CD14-positive monocyte (primary cell): ENCODE data around the gene TBC1D3B. TPM values are rescaled to one million over a fixed set of nuclear protein-coding genes. Genes with fewer than 3 reads are reported as not detected.

Source experiments
- DNase-seq, 3 donors: peaks; one replicate each; pipeline ENCODE4 v3.0.0-alpha.2; 2011 to 2022
- H2AFZ ChIP-seq: 2 replicates; pipeline ENCODE4 v1.6.0; 2012; ENCODE audit warnings: mild to moderate bottlenecking, low read depth, low read length, inconsistent platforms; ENCODE audit not compliant: insufficient read depth, poor library complexity, severe bottlenecking
- H3K27ac ChIP-seq, 2 donors: 1 replicate in 1 of 2; 2 replicates in 1 of 2; pipeline ENCODE4 v1.5.1; 2012 to 2013; ENCODE audit warnings: low read length in 2 of 2, control low read depth in 1 of 2, inconsistent platforms in 1 of 2, low read depth in 1 of 2, mild to moderate bottlenecking in 1 of 2
- H3K27me3 ChIP-seq, 2 donors: one replicate each; pipeline versions ENCODE4 v1.6.0 to v1.6.1; 2011 to 2013; ENCODE audit warnings: low read length in 2 of 2; ENCODE audit not compliant: control insufficient read depth in 2 of 2, insufficient read depth in 2 of 2
- H3K36me3 ChIP-seq, 2 donors: replicated peaks in 1 of 2; 1 replicate in 1 of 2; 2 replicates in 1 of 2; pipeline versions ENCODE4 v1.5.1 to v1.6.1; 2012 to 2013; ENCODE audit warnings: low read length in 2 of 2, control low read depth in 1 of 2, inconsistent platforms in 1 of 2, mild to moderate bottlenecking in 1 of 2; ENCODE audit not compliant: insufficient read depth in 2 of 2, control insufficient read depth in 1 of 2
- H3K4me1 ChIP-seq, 2 donors: 1 replicate in 1 of 2; 2 replicates in 1 of 2; pipeline versions ENCODE4 v1.5.1 to v1.6.1; 2012 to 2013; ENCODE audit warnings: low read length in 2 of 2, control low read depth in 1 of 2, inconsistent platforms in 1 of 2, mild to moderate bottlenecking in 1 of 2, moderate library complexity in 1 of 2; ENCODE audit not compliant: insufficient read depth in 2 of 2, control insufficient read depth in 1 of 2
- H3K4me2 ChIP-seq: replicated peaks from 2 replicates; pipeline ENCODE3; 2012; ENCODE audit warnings: low read length, moderate library complexity, mild to moderate bottlenecking; ENCODE audit not compliant: poor library complexity, severe bottlenecking; ENCODE audit errors: extremely low read depth
- H3K4me3 ChIP-seq, 3 experiments: fragments of 200-600 bp in 1 of 3; sonication (generic) in 1 of 3; replicated peaks in 1 of 3; 1 replicate in 2 of 3; 2 replicates in 1 of 3; pipeline ENCODE4 v1.5.1; 2011 to 2013; ENCODE audit warnings: low read length in 3 of 3, mild to moderate bottlenecking in 3 of 3, control low read depth in 2 of 3, low read depth in 2 of 3, inconsistent platforms in 1 of 3, moderate library complexity in 1 of 3
- H3K79me2 ChIP-seq: 2 replicates; pipeline ENCODE4 v1.6.0; 2012; ENCODE audit warnings: mild to moderate bottlenecking, control low read depth, inconsistent platforms, low read length, moderate library complexity; ENCODE audit not compliant: insufficient read depth
- H3K9ac ChIP-seq: 2 replicates; pipeline ENCODE4 v1.6.0; 2017; ENCODE audit warnings: low read length, mild to moderate bottlenecking; ENCODE audit not compliant: insufficient read depth, poor library complexity, severe bottlenecking
- H3K9me3 ChIP-seq, 2 donors: replicated peaks in 1 of 2; 1 replicate in 1 of 2; 2 replicates in 1 of 2; pipeline versions ENCODE4 v1.5.1 to v1.6.1; 2012 to 2013; ENCODE audit warnings: low read length in 2 of 2, control low read depth in 1 of 2; ENCODE audit not compliant: control insufficient read depth in 1 of 2, insufficient read depth in 1 of 2
- H4K20me1 ChIP-seq: 2 replicates; pipeline ENCODE4 v1.6.0; 2012; ENCODE audit warnings: mild to moderate bottlenecking, low read length, control low read depth, moderate library complexity; ENCODE audit not compliant: insufficient read depth
- H3K27ac Mint-ChIP-seq, 7 donors: one replicate each; pipeline ENCODE4 v1.8.0; 2020; ENCODE audit warnings: mild to moderate bottlenecking in 7 of 7, mixed read lengths in 7 of 7, moderate library complexity in 6 of 7, inconsistent platforms in 2 of 7
- H3K27me3 Mint-ChIP-seq, 3 donors: one replicate each; pipeline ENCODE4 v1.8.0; 2021 to 2022; ENCODE audit warnings: low read depth in 3 of 3, mild to moderate bottlenecking in 3 of 3, mixed read lengths in 3 of 3, moderate library complexity in 3 of 3, inconsistent platforms in 1 of 3
- H3K36me3 Mint-ChIP-seq, 2 donors: one replicate each; pipeline ENCODE4 v1.8.0; 2020; ENCODE audit warnings: mixed read lengths in 2 of 2, inconsistent platforms in 1 of 2, mild to moderate bottlenecking in 1 of 2
- H3K4me1 Mint-ChIP-seq: one replicate; pipeline ENCODE4 v1.8.0; 2020; ENCODE audit warnings: mild to moderate bottlenecking, mixed read lengths
- H3K4me3 Mint-ChIP-seq, 2 donors: one replicate each; pipeline ENCODE4 v1.8.0; 2020; ENCODE audit warnings: mild to moderate bottlenecking in 2 of 2, mixed read lengths in 2 of 2, moderate library complexity in 1 of 2
- H3K9me3 Mint-ChIP-seq, 7 donors: one replicate each; pipeline ENCODE4 v1.8.0; 2020 to 2022; ENCODE audit warnings: mixed read lengths in 7 of 7, mild to moderate bottlenecking in 6 of 7, moderate library complexity in 6 of 7, inconsistent platforms in 2 of 7
- WGBS: methylation state at CpG from one replicate; pipeline ENCODE4 v1.1.5; 2013; ENCODE audit warnings: missing lambda C conversion rate; ENCODE audit not compliant: insufficient coverage; 5-methylcytosine and 5-hydroxymethylcytosine counted together
- intact Hi-C, 2 donors: fragments of 100-400 bp; cut with micrococcal nuclease; formaldehyde crosslinking; loops; one replicate each; pipeline versions ENCODE4 v1.15.0 to v1.15.1; 2023
- polyA plus RNA-seq, 3 donors: library from polyadenylated mRNA; depleted of rRNA in 1 of 3; unstranded in 2 of 3; stranded (reverse) in 1 of 3; fragments of 300-500 nt in 2 of 3; fragments of >200 nt in 1 of 3; fragmentation: Illumina TruSeq in 2 of 3; gene quantifications; 1 replicate in 2 of 3; 2 replicates in 1 of 3; pipeline ENCODE4 v1.2.3, GENCODE V29; 2012 to 2021
- TF ChIP-seq, protein P1 (sequence below): fragments of 200-600 bp; IDR thresholded peaks from one replicate; pipeline ENCODE4 v1.8.0; 2022; ENCODE audit warnings: antibody characterized with exemption, mild to moderate bottlenecking

The TBC1D3B gene
- polyA plus RNA-seq, 3 donors: 1.8 TPM; not detected in 2

DNA sequence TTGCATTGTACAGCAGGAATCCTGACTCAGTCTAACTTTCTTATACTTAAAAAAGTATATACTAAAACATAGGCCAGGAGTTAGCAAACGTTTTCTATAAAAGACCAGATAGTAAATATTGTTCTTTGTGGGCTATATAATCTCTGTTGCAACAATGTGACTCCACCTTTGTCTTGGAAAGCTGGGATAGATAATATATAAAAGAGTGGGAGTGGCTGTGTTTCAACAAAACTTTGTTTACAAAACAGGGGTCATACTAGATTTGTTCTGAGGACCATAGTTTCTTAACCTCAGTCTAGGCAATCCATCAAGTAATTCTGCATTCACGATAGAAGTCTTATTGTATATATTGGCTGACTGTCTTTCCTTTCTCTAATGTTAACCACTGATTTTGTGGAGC is 9.0 kb upstream of the TBC1D3B start:
- Histone ChIP-seq H3K27ac (no peak overlapping the region), H3K79me2 (peaks cover 19% of the 10 kb centered on the region), H3K9ac (no peak overlapping the region), H3K9me3 (no peaks in the 10 kb centered on the region), H3K4me2 (no peak overlapping the region), H3K36me3 (no peaks in the 10 kb centered on the region), H3K27me3 (peaks cover 0 to 6% of the 10 kb centered on the region in 2 donors), H4K20me1 (no peaks in the 10 kb centered on the region), H3K4me1 (peaks cover 69 to 74% of the 10 kb centered on the region in 2 donors), H2AFZ (no peak overlapping the region), H3K4me3 (no peak overlapping the region)
- H3K9me3 Mint-ChIP-seq: no peaks in the 10 kb centered on the region
- peak overlapping the region in 2 of 7 donors; percentile 16 to 31 for H3K27ac Mint-ChIP-seq
- H3K4me1 Mint-ChIP-seq: peaks cover 70% of the 10 kb centered on the region
- intact Hi-C loops: no loop called here
- H3K27me3 Mint-ChIP-seq: peaks cover 9 to 15% (median 15%) of the 10 kb centered on the region in 3 donors
- no peak overlapping the region for H3K4me3 Mint-ChIP-seq
- no peak for DNase-seq
- WGBS: no CpG with 5 or more reads among the region's 2 CpGs
- TF ChIP-seq, protein P1, sequence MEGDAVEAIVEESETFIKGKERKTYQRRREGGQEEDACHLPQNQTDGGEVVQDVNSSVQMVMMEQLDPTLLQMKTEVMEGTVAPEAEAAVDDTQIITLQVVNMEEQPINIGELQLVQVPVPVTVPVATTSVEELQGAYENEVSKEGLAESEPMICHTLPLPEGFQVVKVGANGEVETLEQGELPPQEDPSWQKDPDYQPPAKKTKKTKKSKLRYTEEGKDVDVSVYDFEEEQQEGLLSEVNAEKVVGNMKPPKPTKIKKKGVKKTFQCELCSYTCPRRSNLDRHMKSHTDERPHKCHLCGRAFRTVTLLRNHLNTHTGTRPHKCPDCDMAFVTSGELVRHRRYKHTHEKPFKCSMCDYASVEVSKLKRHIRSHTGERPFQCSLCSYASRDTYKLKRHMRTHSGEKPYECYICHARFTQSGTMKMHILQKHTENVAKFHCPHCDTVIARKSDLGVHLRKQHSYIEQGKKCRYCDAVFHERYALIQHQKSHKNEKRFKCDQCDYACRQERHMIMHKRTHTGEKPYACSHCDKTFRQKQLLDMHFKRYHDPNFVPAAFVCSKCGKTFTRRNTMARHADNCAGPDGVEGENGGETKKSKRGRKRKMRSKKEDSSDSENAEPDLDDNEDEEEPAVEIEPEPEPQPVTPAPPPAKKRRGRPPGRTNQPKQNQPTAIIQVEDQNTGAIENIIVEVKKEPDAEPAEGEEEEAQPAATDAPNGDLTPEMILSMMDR: no peak
- H3K36me3 Mint-ChIP-seq: peaks cover 0 to 4% of the 10 kb centered on the region in 2 donors

DNA sequence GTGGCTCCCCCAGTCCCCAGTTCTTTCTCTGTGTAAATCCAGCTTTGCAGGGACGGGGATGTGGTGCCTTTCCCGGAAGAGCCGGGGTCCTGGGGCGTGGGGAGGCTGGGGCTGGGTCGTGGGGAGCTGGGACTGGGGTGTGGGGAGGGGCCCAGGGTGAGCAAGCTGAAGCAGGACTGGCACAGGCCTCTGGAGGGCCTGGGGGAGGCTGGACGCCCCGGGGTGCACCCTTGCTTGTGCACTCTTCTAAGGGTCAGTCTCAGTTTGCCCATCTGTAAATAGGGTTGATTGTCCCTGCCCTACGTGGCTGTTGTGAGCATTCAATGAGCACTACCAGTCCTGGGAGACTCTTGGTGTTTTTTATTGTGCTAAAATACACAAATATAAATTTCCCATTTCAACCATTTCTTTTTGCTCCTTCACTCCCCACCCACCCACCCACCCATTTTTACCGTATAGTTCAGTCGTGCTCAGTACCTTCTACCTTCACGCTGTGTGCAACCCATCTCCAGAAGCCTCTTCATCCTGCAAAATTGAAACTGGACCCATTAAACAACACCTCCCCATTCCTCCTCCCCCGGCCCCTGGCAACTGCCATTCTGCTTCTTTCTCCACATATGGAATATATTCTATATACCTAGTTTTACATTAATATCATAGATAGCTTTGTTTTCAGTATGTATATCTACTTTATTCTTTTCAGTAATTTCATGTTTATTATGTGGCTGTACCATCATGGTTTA is 7.8 kb upstream of the TBC1D3B start:
- peaks cover 63% of the 10 kb centered on the region for H3K4me1 Mint-ChIP-seq
- WGBS: 80% methylated on average over 1 of the region's 12 CpGs
- H3K36me3 ChIP-seq: no peaks in the 10 kb centered on the region
- H4K20me1 ChIP-seq: no peaks in the 10 kb centered on the region
- DNase-seq: no peak
- peaks cover 57 to 62% of the 10 kb centered on the region in 2 donors for H3K4me1 ChIP-seq
- H3K27me3 ChIP-seq: peaks cover 0 to 6% of the 10 kb centered on the region in 2 donors
- H3K9me3 Mint-ChIP-seq: no peaks in the 10 kb centered on the region
- peak overlapping the region; percentile 88 for H3K4me2 ChIP-seq
- H3K79me2 ChIP-seq: peaks cover 19% of the 10 kb centered on the region
- H2AFZ ChIP-seq: peak overlapping the region; percentile 95
- TF ChIP-seq, protein P1: no peak
- H3K9ac ChIP-seq: peak overlapping the region; percentile 91
- no peaks in the 10 kb centered on the region for H3K9me3 ChIP-seq
- H3K4me3 ChIP-seq: peak overlapping the region in 2 of 3 experiments; percentile 47 to 76
- H3K27ac Mint-ChIP-seq: peak overlapping the region in 5 of 7 donors; percentile 48 to 93 (median 84)
- intact Hi-C loops: loop anchor here in 1 of 2 donors (5.0 kb wide), 1 partner anchor 33 kb away; no protein-coding TSS in a partner anchor
- H3K27ac ChIP-seq: peak overlapping the region; percentile 49 to 83
- peak overlapping the region; percentile 80 to 91 for H3K4me3 Mint-ChIP-seq
- H3K27me3 Mint-ChIP-seq: peaks cover 11 to 15% (median 15%) of the 10 kb centered on the region in 3 donors
- H3K36me3 Mint-ChIP-seq: peaks cover 0 to 4% of the 10 kb centered on the region in 2 donors
